ENCODE data around the gene RAP2B.

GRCh38 chr3:153176197-153176596, 14.2 kb downstream of the RAP2B start:
- TF ChIP-seq CTCF (IDR thresholded peaks at IDR 0.05; ENCODE audit: low read length) (no peak), EZH2 (IDR thresholded peaks at IDR 0.05; ENCODE audit: borderline replicate concordance, low read length) (no peak)
